OCI-LY1 (cell line): Measurements from ENCODE around the gene FAM8A1.

Experiments used
- EZH2 ChIP-seq: fragments of 200-600 bp; sonication (generic), shearing (Covaris generic); IDR thresholded peaks from 2 replicates; pipeline ENCODE4 v1.8.0; 2017; ENCODE audit warnings: borderline replicate concordance, mixed run types, mild to moderate bottlenecking, antibody characterized with exemption, low read length, moderate library complexity, mixed read lengths
- TF ChIP-seq, protein P1 (sequence below): fragments of 200-600 bp; sonication (generic), shearing (Covaris generic); IDR thresholded peaks from 2 replicates; pipeline ENCODE4 v1.5.1; 2017; ENCODE audit warnings: mild to moderate bottlenecking, antibody characterized with exemption, low read length, moderate library complexity, mixed read lengths

DNA sequence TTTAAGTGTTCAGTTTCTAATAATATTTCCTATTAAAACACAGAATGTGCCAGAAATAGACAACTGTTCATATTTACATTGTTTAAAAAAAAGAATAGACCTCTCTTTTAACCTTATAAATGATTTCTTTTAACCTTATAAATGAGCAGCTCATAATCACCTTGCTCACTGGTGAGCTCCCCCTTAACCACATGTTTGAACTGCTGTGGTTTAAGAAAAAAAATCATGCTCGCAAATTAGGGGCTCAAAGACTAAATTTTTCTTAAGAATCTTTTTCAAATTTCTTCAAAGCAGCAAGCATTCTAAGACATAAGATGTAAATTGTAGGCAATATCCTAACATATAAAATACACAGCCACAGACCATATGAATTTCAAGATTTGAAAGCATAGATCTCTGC, 32.8 kb downstream of the FAM8A1 start:
- TF ChIP-seq, protein P1, sequence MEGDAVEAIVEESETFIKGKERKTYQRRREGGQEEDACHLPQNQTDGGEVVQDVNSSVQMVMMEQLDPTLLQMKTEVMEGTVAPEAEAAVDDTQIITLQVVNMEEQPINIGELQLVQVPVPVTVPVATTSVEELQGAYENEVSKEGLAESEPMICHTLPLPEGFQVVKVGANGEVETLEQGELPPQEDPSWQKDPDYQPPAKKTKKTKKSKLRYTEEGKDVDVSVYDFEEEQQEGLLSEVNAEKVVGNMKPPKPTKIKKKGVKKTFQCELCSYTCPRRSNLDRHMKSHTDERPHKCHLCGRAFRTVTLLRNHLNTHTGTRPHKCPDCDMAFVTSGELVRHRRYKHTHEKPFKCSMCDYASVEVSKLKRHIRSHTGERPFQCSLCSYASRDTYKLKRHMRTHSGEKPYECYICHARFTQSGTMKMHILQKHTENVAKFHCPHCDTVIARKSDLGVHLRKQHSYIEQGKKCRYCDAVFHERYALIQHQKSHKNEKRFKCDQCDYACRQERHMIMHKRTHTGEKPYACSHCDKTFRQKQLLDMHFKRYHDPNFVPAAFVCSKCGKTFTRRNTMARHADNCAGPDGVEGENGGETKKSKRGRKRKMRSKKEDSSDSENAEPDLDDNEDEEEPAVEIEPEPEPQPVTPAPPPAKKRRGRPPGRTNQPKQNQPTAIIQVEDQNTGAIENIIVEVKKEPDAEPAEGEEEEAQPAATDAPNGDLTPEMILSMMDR, result no peak
- no peak for TF ChIP-seq EZH2
